Heart left ventricle (tissue), 13 donors: ENCODE measurements around the gene DNAI7.

ENCODE experiments used
- POLR2A ChIP-seq, 2 donors: fragments of 450-650 bp; IDR thresholded peaks; one replicate each; pipeline ENCODE4 v1.6.1; 2017; ENCODE audit warnings: antibody characterized with exemption in 2 of 2, mild to moderate bottlenecking in 2 of 2, moderate library complexity in 2 of 2
- TF ChIP-seq, protein P1 (sequence below), 12 donors: fragments of 200-600 bp; sonication (generic) in 4 of 12; IDR thresholded peaks; one replicate each; pipeline versions ENCODE4 v1.5.0 to v1.8.0; 2018 to 2022; ENCODE audit warnings: antibody characterized with exemption in 12 of 12, mild to moderate bottlenecking in 5 of 12
- donor health status: ischemic (EF 13 %, LVEDD 7.1; RV severe dilation, severe dysfunction).
- donor health status: DM: no; HTN: yes; CAD: no.
- donor health status: DM: no; HTN: no; CAD: no.
- donor health status: ischemic (EF 25% LVEDD 6.9; RV normal size, moderate dysfunction).
- donor health status: ischemic (EF 25% LVEDD 5.7; RV mildly dilated, moderate dysfunction).
- donor health status: ischemic (EF 35%, LVEDD 5.7; RV mildly dilated, moderate dysfunction).
- donor health status: nonischemic (EF 11% LVEDD 7.7; RV severe dilation, severe dysfunction).
- donor health status: DM: yes; HTN: yes; CAD: no.
- donor health status: PGD.
- donor health status: ischemic (EF 29% LVEDD 5.4; RV normal size, mild dysfunction).
- donor health status: nonischemic (EF 23%, LVEDD 6.1; RV moderate dilation, normal function).

GRCh38 chr12:25236190-25236589 is 41.2 kb upstream of the DNAI7 start:
- no peak for TF ChIP-seq POLR2A (IDR thresholded peaks at IDR 0.05)
- TF ChIP-seq, protein P1, sequence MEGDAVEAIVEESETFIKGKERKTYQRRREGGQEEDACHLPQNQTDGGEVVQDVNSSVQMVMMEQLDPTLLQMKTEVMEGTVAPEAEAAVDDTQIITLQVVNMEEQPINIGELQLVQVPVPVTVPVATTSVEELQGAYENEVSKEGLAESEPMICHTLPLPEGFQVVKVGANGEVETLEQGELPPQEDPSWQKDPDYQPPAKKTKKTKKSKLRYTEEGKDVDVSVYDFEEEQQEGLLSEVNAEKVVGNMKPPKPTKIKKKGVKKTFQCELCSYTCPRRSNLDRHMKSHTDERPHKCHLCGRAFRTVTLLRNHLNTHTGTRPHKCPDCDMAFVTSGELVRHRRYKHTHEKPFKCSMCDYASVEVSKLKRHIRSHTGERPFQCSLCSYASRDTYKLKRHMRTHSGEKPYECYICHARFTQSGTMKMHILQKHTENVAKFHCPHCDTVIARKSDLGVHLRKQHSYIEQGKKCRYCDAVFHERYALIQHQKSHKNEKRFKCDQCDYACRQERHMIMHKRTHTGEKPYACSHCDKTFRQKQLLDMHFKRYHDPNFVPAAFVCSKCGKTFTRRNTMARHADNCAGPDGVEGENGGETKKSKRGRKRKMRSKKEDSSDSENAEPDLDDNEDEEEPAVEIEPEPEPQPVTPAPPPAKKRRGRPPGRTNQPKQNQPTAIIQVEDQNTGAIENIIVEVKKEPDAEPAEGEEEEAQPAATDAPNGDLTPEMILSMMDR (IDR thresholded peaks at IDR 0.05), result no peak
